Testis (tissue), 5 donors: Measurements from ENCODE around the gene TPR. TPM values are rescaled to one million over a fixed set of nuclear protein-coding genes. Genes with fewer than 3 reads are reported as not detected.
A peak's percentile ranks its signal among the peaks of the same experiment; 100 is the strongest.

Experiments used
- DNase-seq: peaks from one replicate; pipeline ENCODE4 v3.0.0-alpha.2; 2019
- H3K27ac ChIP-seq, 2 donors: fragments of 200-600 bp; sonication (generic); one replicate each; pipeline ENCODE4 v1.5.1; 2019
- H3K27me3 ChIP-seq: fragments of 200-600 bp; sonication (generic); one replicate; pipeline ENCODE4 v1.5.1; 2019
- H3K36me3 ChIP-seq: fragments of 200-600 bp; sonication (generic); one replicate; pipeline ENCODE4 v1.5.1; 2017; ENCODE audit warnings: low read depth; ENCODE audit errors: missing control alignments
- H3K4me1 ChIP-seq: fragments of 200-600 bp; sonication (generic); one replicate; pipeline ENCODE4 v1.5.1; 2019
- H3K4me3 ChIP-seq, 2 donors: fragments of 200-600 bp; sonication (generic); one replicate each; pipeline ENCODE4 v1.5.1; 2017 to 2019
- H3K9me3 ChIP-seq: fragments of 200-600 bp; sonication (generic); one replicate; pipeline ENCODE4 v1.5.1; 2017
- POLR2A ChIP-seq: fragments of 450-650 bp; IDR thresholded peaks from one replicate; pipeline ENCODE4 v1.6.1; 2017; ENCODE audit warnings: antibody characterized with exemption, mild to moderate bottlenecking, moderate library complexity
- WGBS, 2 donors: methylation state at CpG; one replicate each; pipeline ENCODE4 v1.1.5; 2018; 5-methylcytosine and 5-hydroxymethylcytosine counted together
- intact Hi-C: fragments of 100-400 bp; cut with DNase I; formaldehyde crosslinking; loops from one replicate; pipeline ENCODE4 v1.15.1; 2023; ENCODE audit warnings: low total_unique reads
- long read RNA-seq, 2 donors: transcript quantifications; one replicate each; lab custom pipeline, GENCODE V29; 2026
- polyA plus RNA-seq: library from polyadenylated mRNA; stranded (reverse); fragments of 350-450 nt; fragmentation: Illumina TruSeq; extraction: RNeasy Lipid Tissue Mini Kit (QIAGEN cat#74804); gene quantifications from one replicate; pipeline ENCODE4 v1.2.3, GENCODE V29; 2014; ENCODE audit warnings: low read depth, low replicate concordance; ENCODE audit not compliant: insufficient read depth
- total RNA-seq, 2 donors: library from RNA; depleted of rRNA; stranded (reverse); fragments of >200 nt; gene quantifications; one replicate each; pipeline ENCODE4 v1.2.3, GENCODE V29; 2016
- TF ChIP-seq, protein P1 (sequence below), 3 experiments: fragments of 450-650 bp in 2 of 3; fragments of 200-600 bp in 1 of 3; sonication (generic) in 1 of 3; IDR thresholded peaks; one replicate each; pipeline ENCODE4 v1.5.1; 2016 to 2019; ENCODE audit warnings: antibody characterized with exemption in 3 of 3, mild to moderate bottlenecking in 2 of 3, moderate library complexity in 1 of 3

TPR gene
- total RNA-seq (100 to 1,000 TPM; 164 to 249 TPM), polyA plus RNA-seq (47.4 TPM)
- long read RNA-seq, donor 1, full-length matches to known transcripts: 2 of 48 reads
- long read RNA-seq, donor 1, partial matches to known transcripts: 46 of 48 reads
- long read RNA-seq, donor 1, other reads (novel, unspliced or antisense): 0 of 48 reads
- long read RNA-seq, donor 2, partial matches to known transcripts: 5 of 5 reads
- long read RNA-seq, donor 2, other reads (novel, unspliced or antisense): 0 of 5 reads

DNA sequence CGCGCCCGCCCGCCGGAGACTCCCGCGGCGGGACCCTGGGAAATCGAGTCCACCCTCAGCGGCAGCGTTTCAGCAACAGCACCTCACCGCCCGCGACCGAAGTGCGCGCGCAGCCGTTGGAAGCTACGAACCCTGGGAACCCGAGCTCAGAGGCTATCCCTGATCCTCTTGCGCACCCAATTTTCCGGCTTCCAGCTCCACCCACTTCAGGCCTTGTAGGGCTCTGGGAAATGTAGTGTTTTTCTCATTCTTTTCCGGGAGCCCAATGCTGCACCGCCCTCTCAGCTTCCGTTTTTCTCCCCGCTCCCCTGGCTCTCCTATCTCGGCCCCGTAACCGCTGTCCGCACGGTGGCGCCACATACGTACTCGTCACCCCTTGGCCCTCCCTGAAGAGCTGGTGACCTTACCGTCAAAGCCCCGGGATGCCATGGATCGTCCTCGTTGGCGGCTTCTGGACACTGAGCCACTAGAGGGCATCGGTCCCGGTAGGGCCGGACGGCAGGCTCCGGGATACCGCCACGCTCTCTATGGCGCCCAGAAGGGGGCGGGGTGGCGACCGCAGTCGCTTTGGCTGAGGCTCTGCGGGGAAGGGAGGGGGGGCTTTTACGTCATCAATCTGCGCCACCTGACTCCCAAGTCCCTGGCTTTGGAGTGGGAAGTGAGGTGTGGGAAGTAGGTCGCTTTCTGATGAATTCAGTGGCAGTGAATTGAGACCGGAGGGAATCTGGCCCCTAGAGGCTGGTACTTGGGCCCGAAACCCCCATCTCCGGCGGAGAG, at the start of gene TPR, which contains the start of gene ODR4:
Gene TPR, minus strand, starts transcription at position 102 of the 777 bp plus-strand sequence. CDS start 225 bp downstream, outside the sequence.
Gene ODR4, plus strand, starts transcription at position 687 of the 777 bp plus-strand sequence. CDS start 3,948 bp downstream, outside the sequence.
- peak; percentile 98 for DNase-seq
- Histone ChIP-seq H3K4me1 (peaks cover 18% of the 10 kb centered on the region), H3K27me3 (no peaks in the 10 kb centered on the region), H3K9me3 (no peaks in the 10 kb centered on the region), H3K4me3 (peak within 1 kb of the TSS; percentile 89 to 96), H3K36me3 (no peaks in the 10 kb centered on the region), H3K27ac (peak within 1 kb of the TSS; percentile 97 to 98)
- TF ChIP-seq, protein P1, sequence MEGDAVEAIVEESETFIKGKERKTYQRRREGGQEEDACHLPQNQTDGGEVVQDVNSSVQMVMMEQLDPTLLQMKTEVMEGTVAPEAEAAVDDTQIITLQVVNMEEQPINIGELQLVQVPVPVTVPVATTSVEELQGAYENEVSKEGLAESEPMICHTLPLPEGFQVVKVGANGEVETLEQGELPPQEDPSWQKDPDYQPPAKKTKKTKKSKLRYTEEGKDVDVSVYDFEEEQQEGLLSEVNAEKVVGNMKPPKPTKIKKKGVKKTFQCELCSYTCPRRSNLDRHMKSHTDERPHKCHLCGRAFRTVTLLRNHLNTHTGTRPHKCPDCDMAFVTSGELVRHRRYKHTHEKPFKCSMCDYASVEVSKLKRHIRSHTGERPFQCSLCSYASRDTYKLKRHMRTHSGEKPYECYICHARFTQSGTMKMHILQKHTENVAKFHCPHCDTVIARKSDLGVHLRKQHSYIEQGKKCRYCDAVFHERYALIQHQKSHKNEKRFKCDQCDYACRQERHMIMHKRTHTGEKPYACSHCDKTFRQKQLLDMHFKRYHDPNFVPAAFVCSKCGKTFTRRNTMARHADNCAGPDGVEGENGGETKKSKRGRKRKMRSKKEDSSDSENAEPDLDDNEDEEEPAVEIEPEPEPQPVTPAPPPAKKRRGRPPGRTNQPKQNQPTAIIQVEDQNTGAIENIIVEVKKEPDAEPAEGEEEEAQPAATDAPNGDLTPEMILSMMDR (IDR thresholded peaks at IDR 0.05): peak; percentile 83 to 97 (median 96)
- peak; percentile 52 for TF ChIP-seq POLR2A
- WGBS, 2 donors: 0% methylated on average over 40 to 60 of the region's 60 CpGs
- intact Hi-C loops: no loop called here

GRCh38 chr1:186424539-186424938, 49.5 kb upstream of the TPR start:
- Histone ChIP-seq H3K36me3 (no peaks in the 10 kb centered on the region), H3K27ac (no peak overlapping the region), H3K27me3 (no peaks in the 10 kb centered on the region), H3K4me1 (no peaks in the 10 kb centered on the region), H3K9me3 (no peaks in the 10 kb centered on the region), H3K4me3 (no peak overlapping the region)
- TF ChIP-seq POLR2A: no peak
- TF ChIP-seq, protein P1 (IDR thresholded peaks at IDR 0.05): no peak
- 41 to 59% methylated on average over 2 of the region's 2 CpGs for WGBS, 2 donors
- intact Hi-C loops: no loop called here
- peak; percentile 77 for DNase-seq

DNA sequence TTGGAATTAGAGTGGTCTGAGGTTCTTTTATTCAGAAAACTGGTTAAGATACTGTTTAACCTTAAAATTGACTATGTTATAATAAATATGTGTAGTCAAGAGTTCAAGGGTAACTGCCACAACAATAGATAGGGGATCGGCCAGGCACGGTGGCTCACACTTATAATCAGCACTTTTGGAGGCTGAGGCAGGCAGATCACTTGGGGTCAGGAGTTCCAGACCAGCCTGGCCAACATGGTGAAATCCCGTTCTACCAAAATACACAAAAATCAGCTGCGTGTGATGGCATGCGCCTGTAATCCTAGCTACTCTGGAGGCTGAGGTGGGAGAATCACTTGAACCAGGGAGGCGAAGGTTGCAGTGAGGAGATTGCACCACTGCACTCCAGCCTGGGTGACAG, 46.4 kb upstream of the TPR start:
- Histone ChIP-seq H3K27me3 (no peaks in the 10 kb centered on the region), H3K9me3 (no peaks in the 10 kb centered on the region), H3K4me3 (no peak overlapping the region), H3K4me1 (no peaks in the 10 kb centered on the region), H3K27ac (peak overlapping the region in 1 of 2 donors; percentile 27), H3K36me3 (no peaks in the 10 kb centered on the region)
- intact Hi-C loops: no loop called here
- 72 to 82% methylated on average over 6 of the region's 6 CpGs for WGBS, 2 donors
- no peak for DNase-seq
- TF ChIP-seq, protein P1 (IDR thresholded peaks at IDR 0.05): no peak
- no peak for TF ChIP-seq POLR2A

DNA sequence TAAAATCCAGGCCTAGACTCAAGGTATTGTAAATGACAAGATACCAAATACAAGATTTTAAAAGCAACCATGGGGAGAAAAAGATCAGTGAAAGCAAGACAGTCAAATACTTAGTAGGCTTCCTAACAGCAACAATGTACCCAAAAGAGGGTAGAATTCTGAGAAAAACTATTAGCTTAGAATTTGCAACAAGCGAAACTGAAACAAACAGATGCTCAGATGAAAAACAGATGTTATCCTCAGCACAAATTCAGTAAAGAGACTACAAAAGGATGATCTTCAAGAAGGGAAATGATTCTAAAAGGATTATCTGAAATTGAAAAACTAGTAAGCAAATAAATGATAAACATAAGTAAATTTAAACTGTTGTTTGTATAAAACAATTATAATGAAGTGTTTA, 45.9 kb upstream of the TPR start:
- TF ChIP-seq POLR2A: no peak
- TF ChIP-seq, protein P1 (IDR thresholded peaks at IDR 0.05): no peak
- Histone ChIP-seq H3K4me1 (no peaks in the 10 kb centered on the region), H3K9me3 (no peaks in the 10 kb centered on the region), H3K36me3 (no peaks in the 10 kb centered on the region), H3K27me3 (no peaks in the 10 kb centered on the region), H3K27ac (peak overlapping the region in 1 of 2 donors; percentile 27), H3K4me3 (no peak overlapping the region)
- no peak for DNase-seq
- intact Hi-C loops: no loop called here
- 29 to 36% methylated on average over 1 of the region's 1 CpG for WGBS, 2 donors
